Panc1 (cell line): ENCODE data around the gene NAGLU. TPM values are rescaled to one million over a fixed set of nuclear protein-coding genes. Genes with fewer than 3 reads are reported as not detected.

Experiments
- ATAC-seq: fragments of 200-7000 bp; cut with Tn5 transposase; 2 replicates; pipeline ENCODE4 v1.9.1; 2020; ENCODE audit warnings: mild to moderate bottlenecking, moderate library complexity
- BruUV-seq: library from RNA; stranded (reverse); fragments of 400-500 nt; replicated peaks from 2 replicates; lab custom pipeline; 2021; lab: Mats Ljungman, UMichigan
- CTCF ChIA-PET: fragments of 300-600 bp; sonication (Branson Sonifier 250); formaldehyde crosslinking; loops from one replicate; lab custom pipeline; 2022; ENCODE audit warnings: antibody characterized with exemption; lab: Charles Lee
- POLR2A ChIA-PET: fragments of 300-600 bp; sonication (Branson Sonifier 250); formaldehyde crosslinking; loops from one replicate; lab custom pipeline; 2022; ENCODE audit warnings: antibody characterized with exemption; lab: Charles Lee
- DNase-seq: peaks from one replicate; pipeline ENCODE4 v3.0.0-alpha.2; 2010; ENCODE audit warnings: low read depth, low spot score
- H3K27ac ChIP-seq: 2 replicates; pipeline ENCODE4 v1.5.1; 2011; ENCODE audit warnings: mild to moderate bottlenecking, low read length, inconsistent platforms
- H3K27me3 ChIP-seq: fragments of 200-500 bp; sonication (Bioruptor generic); 2 replicates; pipeline ENCODE4 v1.6.0; 2014; ENCODE audit warnings: low read length, inconsistent platforms; ENCODE audit not compliant: control insufficient read depth, insufficient read depth
- H3K36me3 ChIP-seq: fragments of 200-500 bp; sonication (Bioruptor generic); 2 replicates; pipeline ENCODE4 v1.5.1; 2014; ENCODE audit warnings: inconsistent platforms, mild to moderate bottlenecking, low read length, moderate library complexity; ENCODE audit not compliant: control insufficient read depth, insufficient read depth
- H3K4me1 ChIP-seq: 2 replicates; pipeline ENCODE4 v1.5.1; 2011; ENCODE audit warnings: inconsistent platforms, mild to moderate bottlenecking, low read length, moderate library complexity; ENCODE audit not compliant: control insufficient read depth, insufficient read depth
- H3K4me3 ChIP-seq, 2 experiments: 2 replicates each; pipeline ENCODE4 v1.5.1; 2011 to 2012; ENCODE audit warnings: low read depth in 2 of 2, low read length in 2 of 2, mild to moderate bottlenecking in 2 of 2, inconsistent platforms in 1 of 2, moderate library complexity in 1 of 2
- H3K9me3 ChIP-seq: fragments of 200-500 bp; sonication (Bioruptor generic); 2 replicates; pipeline ENCODE4 v1.5.1; 2014; ENCODE audit warnings: low read depth, mild to moderate bottlenecking, inconsistent platforms, low read length, moderate library complexity; ENCODE audit not compliant: control insufficient read depth, insufficient read depth
- CTCF ChIP-seq: fragments of 450-650 bp; IDR thresholded peaks from 2 replicates; pipeline ENCODE4 v1.5.1; 2017; ENCODE audit warnings: mild to moderate bottlenecking
- POLR2AphosphoS5 ChIP-seq: IDR thresholded peaks from 2 replicates; pipeline ENCODE4 v1.6.1; 2012; ENCODE audit warnings: mild to moderate bottlenecking, low read depth, low read length, moderate library complexity
- REST ChIP-seq, 2 experiments: IDR thresholded peaks; 2 replicates each; pipeline ENCODE4 v1.6.1; 2011 to 2012; ENCODE audit warnings: low read depth in 2 of 2, control low read depth in 1 of 2, low read length in 1 of 2, mild to moderate bottlenecking in 1 of 2, moderate library complexity in 1 of 2; ENCODE audit not compliant: insufficient read depth in 1 of 2
- SIN3A ChIP-seq: IDR thresholded peaks from 2 replicates; pipeline ENCODE4 v1.6.1; 2012; ENCODE audit warnings: low read depth, mild to moderate bottlenecking, low read length, moderate library complexity, borderline replicate concordance; ENCODE audit not compliant: insufficient read depth
- TCF7L2 ChIP-seq: IDR thresholded peaks from 2 replicates; pipeline ENCODE4 v1.6.1; 2011; ENCODE audit warnings: mild to moderate bottlenecking, low read depth, low read length, inconsistent platforms
- in situ Hi-C: cut with HindIII; loops from 2 replicates; pipeline ENCODE4 v1.10.0; 2016; ENCODE audit warnings: low sequenced_read_pairs, low pct_unique_long_range_greater_than_20kb
- intact Hi-C: fragments of 100-400 bp; cut with micrococcal nuclease; formaldehyde crosslinking; loops from one replicate; pipeline ENCODE4 v1.10.0; 2022; ENCODE audit not compliant: unreplicated experiment
- total RNA-seq: library from RNA; stranded (reverse); gene quantifications from one replicate; pipeline ENCODE4 v1.2.1, GENCODE V29; 2021; ENCODE audit not compliant: unreplicated experiment

Gene NAGLU
- total RNA-seq, 1 experiment from 2014 or later: 33.5 TPM

- no peak overlapping the region for H3K27ac ChIP-seq
- TF ChIP-seq CTCF (no peak), TCF7L2 (no peak), SIN3A (no peak), REST (IDR thresholded peaks at IDR 0.05; ENCODE audit: insufficient read depth in 1 of 2, low read depth in 2 of 2, low read length in 1 of 2) (no peak), POLR2AphosphoS5 (no peak)
- peaks cover 3% of the 10 kb centered on the region; the same call in 1 of the 2 replicates for H3K36me3 ChIP-seq
- intact Hi-C loops: no loop called here
- peaks cover 19% of the 10 kb centered on the region for H3K4me1 ChIP-seq
- CTCF ChIA-PET: no interaction called here
- H3K9me3 ChIP-seq: no peaks in the 10 kb centered on the region
- in situ Hi-C loops: no loop called here
- POLR2A ChIA-PET: no interaction called here
- no peak overlapping the region for H3K4me3 ChIP-seq
- no TSS peak for BruUV-seq
- no peaks in the 10 kb centered on the region for H3K27me3 ChIP-seq
- ATAC-seq (no peak), DNase-seq (no peak)
These were observed 23.0 kb downstream of the NAGLU start for GRCh38 chr17:42559075-42559474.

GRCh38 chr17:42560246-42560645, 24.2 kb downstream of the NAGLU start:
- TF ChIP-seq REST (IDR thresholded peaks at IDR 0.05; ENCODE audit: insufficient read depth in 1 of 2, low read depth in 2 of 2, low read length in 1 of 2): no peak
- no peak for TF ChIP-seq POLR2AphosphoS5
- no peak for TF ChIP-seq TCF7L2
- TF ChIP-seq CTCF: no peak
- TF ChIP-seq SIN3A: no peak
- Histone ChIP-seq H3K27me3 (no peaks in the 10 kb centered on the region), H3K4me1 (peaks cover 23% of the 10 kb centered on the region), H3K27ac (no peak overlapping the region), H3K4me3 (no peak overlapping the region), H3K36me3 (peaks cover 7% of the 10 kb centered on the region), H3K9me3 (no peaks in the 10 kb centered on the region)
- DNase-seq (no peak), ATAC-seq (no peak)
- intact Hi-C loops: no loop called here
- CTCF ChIA-PET: no interaction called here
- POLR2A ChIA-PET: no interaction called here
- no TSS peak for BruUV-seq
- in situ Hi-C loops: no loop called here
